Measurements from ENCODE around the gene SUCO.
A peak's percentile ranks its signal among the peaks of the same experiment; 100 is the strongest.

SUCO gene

GRCh38 chr1:172532183-172532699 is 709 bp upstream of the SUCO start:
- ChIA-PET CTCF (interaction anchor here (0.6 kb wide), 1 partner anchor 97 kb away, joined by 3 read pairs; no protein-coding TSS in a partner anchor), POLR2A (interaction anchor here (0.6 to 1.5 kb wide), 13 partner anchors 8 to 188 kb away, joined by 3 to 11 read pairs (median 4); no protein-coding TSS in a partner anchor)
- TF ChIP-seq SP1 (IDR thresholded peaks at IDR 0.05) = no peak
- no peak for TF ChIP-seq FOXA1 (IDR thresholded peaks at IDR 0.05)
- TF ChIP-seq PKNOX1 (IDR thresholded peaks at IDR 0.05) = no peak
- no peak for TF ChIP-seq HDGF (IDR thresholded peaks at IDR 0.05; ENCODE audit: borderline replicate concordance)
- peak; percentile 79 for TF ChIP-seq L3MBTL2 (conservative IDR thresholded peaks at IDR 0.05)
- TF ChIP-seq SUZ12 (IDR thresholded peaks at IDR 0.05) = no peak
- TF ChIP-seq BHLHE40 (IDR thresholded peaks at IDR 0.05; ENCODE audit: borderline replicate concordance) = peak; percentile 51; the same call in 1 of the 2 replicates
- TF ChIP-seq TARDBP (IDR thresholded peaks at IDR 0.05) = no peak
- TF ChIP-seq FOXM1 (IDR thresholded peaks at IDR 0.05; ENCODE audit: borderline replicate concordance) = 0 out of 2 replicates have a peak, but pooled peaks have one; percentile 50
- TF ChIP-seq NFRKB (IDR thresholded peaks at IDR 0.05) = no peak
- TF ChIP-seq LEF1 (IDR thresholded peaks at IDR 0.05; ENCODE audit: borderline replicate concordance) = no peak
- no peak for TF ChIP-seq CTBP1 (IDR thresholded peaks at IDR 0.05; ENCODE audit: borderline replicate concordance)
- no peak for TF ChIP-seq ELF4 (IDR thresholded peaks at IDR 0.05)
- no peak for TF ChIP-seq ZNF384 (IDR thresholded peaks at IDR 0.05)
- TF ChIP-seq FOXK2 (IDR thresholded peaks at IDR 0.05) = no peak
- TF ChIP-seq ARNT (IDR thresholded peaks at IDR 0.05) = no peak
- peak; percentile 90 for DNase-seq (ENCODE audit: extremely low spot score)

GRCh38 chr1:172533513-172534151 is 682 bp downstream of the SUCO start:
- TF ChIP-seq NFRKB (IDR thresholded peaks at IDR 0.05) = no peak
- CTCF ChIA-PET = no interaction called here
- POLR2A ChIA-PET = interaction anchor here (1.0 to 1.5 kb wide), 2 partner anchors 9 to 14 kb away, joined by 3 to 11 read pairs; no protein-coding TSS in a partner anchor
- peak; percentile 14 for DNase-seq (ENCODE audit: extremely low spot score)

- CTCF ChIA-PET = no interaction called here
Observed at GRCh38 chr1:172536256-172536655, 3.3 kb downstream of the SUCO start.

GRCh38 chr1:172537366-172537765 is 4.4 kb downstream of the SUCO start:
- no peak for TF ChIP-seq PKNOX1 (IDR thresholded peaks at IDR 0.05)
- no peak for TF ChIP-seq FOXK2 (IDR thresholded peaks at IDR 0.05)
- TF ChIP-seq LEF1 (IDR thresholded peaks at IDR 0.05; ENCODE audit: borderline replicate concordance) = no peak
- TF ChIP-seq L3MBTL2 (conservative IDR thresholded peaks at IDR 0.05) = no peak
- no peak for TF ChIP-seq ARNT (IDR thresholded peaks at IDR 0.05)
- TF ChIP-seq ZNF384 (IDR thresholded peaks at IDR 0.05) = no peak
- TF ChIP-seq NFRKB (IDR thresholded peaks at IDR 0.05) = no peak
- no peak for TF ChIP-seq FOXM1 (IDR thresholded peaks at IDR 0.05; ENCODE audit: borderline replicate concordance)
- no peak for TF ChIP-seq TARDBP (IDR thresholded peaks at IDR 0.05)
- no peak for TF ChIP-seq CTBP1 (IDR thresholded peaks at IDR 0.05; ENCODE audit: borderline replicate concordance)
- no peak for TF ChIP-seq HDGF (IDR thresholded peaks at IDR 0.05; ENCODE audit: borderline replicate concordance)
- no peak for TF ChIP-seq SUZ12 (IDR thresholded peaks at IDR 0.05)
- no peak for TF ChIP-seq BHLHE40 (IDR thresholded peaks at IDR 0.05; ENCODE audit: borderline replicate concordance)
- no peak for TF ChIP-seq FOXA1 (IDR thresholded peaks at IDR 0.05)
- no peak for TF ChIP-seq SP1 (IDR thresholded peaks at IDR 0.05)
- CTCF ChIA-PET = interaction anchor here (1.0 kb wide), 1 partner anchor 86 kb away, joined by 3 read pairs; no protein-coding TSS in a partner anchor
- no peak for DNase-seq (ENCODE audit: extremely low spot score)
- POLR2A ChIA-PET = no interaction called here

More at GRCh38 chr1:172536256-172536655, 3.3 kb downstream of the SUCO start:
- DNase-seq (ENCODE audit: extremely low spot score) = no peak
- TF ChIP-seq PKNOX1 (IDR thresholded peaks at IDR 0.05) (no peak), NFRKB (IDR thresholded peaks at IDR 0.05) (no peak), CTBP1 (IDR thresholded peaks at IDR 0.05; ENCODE audit: borderline replicate concordance) (no peak), SP1 (IDR thresholded peaks at IDR 0.05) (no peak), FOXA1 (IDR thresholded peaks at IDR 0.05) (no peak), ZNF384 (IDR thresholded peaks at IDR 0.05) (no peak)
- POLR2A ChIA-PET = no interaction called here

- ChIA-PET POLR2A (no interaction called here), CTCF (interaction anchor here (1.0 kb wide), 1 partner anchor 87 kb away, joined by 3 read pairs; no protein-coding TSS in a partner anchor)
- no peak for DNase-seq (ENCODE audit: extremely low spot score)
- TF ChIP-seq ELF4 (IDR thresholded peaks at IDR 0.05) (no peak), FOXA1 (IDR thresholded peaks at IDR 0.05) (no peak), FOXK2 (IDR thresholded peaks at IDR 0.05) (no peak), ARNT (IDR thresholded peaks at IDR 0.05) (no peak), SP1 (IDR thresholded peaks at IDR 0.05) (no peak), CTBP1 (IDR thresholded peaks at IDR 0.05; ENCODE audit: borderline replicate concordance) (no peak), BHLHE40 (IDR thresholded peaks at IDR 0.05; ENCODE audit: borderline replicate concordance) (no peak), L3MBTL2 (conservative IDR thresholded peaks at IDR 0.05) (0 out of 2 replicates have a peak, but pooled peaks have one; percentile 20)
Observed at GRCh38 chr1:172537827-172538391, 5.0 kb downstream of the SUCO start.

- ChIA-PET CTCF (interaction anchor here (0.6 kb wide), 1 partner anchor 67 kb away, joined by 5 read pairs; no protein-coding TSS in a partner anchor), POLR2A (no interaction called here)
- DNase-seq (ENCODE audit: extremely low spot score) = no peak
- TF ChIP-seq ARNT (IDR thresholded peaks at IDR 0.05) = no peak
- no peak for TF ChIP-seq ZNF384 (IDR thresholded peaks at IDR 0.05)
- no peak for TF ChIP-seq NFRKB (IDR thresholded peaks at IDR 0.05)
- no peak for TF ChIP-seq PKNOX1 (IDR thresholded peaks at IDR 0.05)
- TF ChIP-seq FOXK2 (IDR thresholded peaks at IDR 0.05) = no peak
- TF ChIP-seq ELF4 (IDR thresholded peaks at IDR 0.05) = no peak
- no peak for TF ChIP-seq HDGF (IDR thresholded peaks at IDR 0.05; ENCODE audit: borderline replicate concordance)
- TF ChIP-seq FOXM1 (IDR thresholded peaks at IDR 0.05; ENCODE audit: borderline replicate concordance) = no peak
- TF ChIP-seq SUZ12 (IDR thresholded peaks at IDR 0.05) = no peak
- TF ChIP-seq CTBP1 (IDR thresholded peaks at IDR 0.05; ENCODE audit: borderline replicate concordance) = no peak
- TF ChIP-seq FOXA1 (IDR thresholded peaks at IDR 0.05) = no peak
- TF ChIP-seq BHLHE40 (IDR thresholded peaks at IDR 0.05; ENCODE audit: borderline replicate concordance) = no peak
- no peak for TF ChIP-seq LEF1 (IDR thresholded peaks at IDR 0.05; ENCODE audit: borderline replicate concordance)
- TF ChIP-seq TARDBP (IDR thresholded peaks at IDR 0.05) = no peak
Observed at GRCh38 chr1:172540635-172541034, 7.7 kb downstream of the SUCO start.

Data from HEK293T (cell line).